Ramos (cell line): ENCODE results near the gene MFAP2.

Source experiments
- in situ Hi-C: fragments of 300-500 bp; cut with MboI; formaldehyde crosslinking; loops from one replicate; pipeline ENCODE4 v1.14.3; 2022; ENCODE audit warnings: low sequenced_read_pairs; ENCODE audit not compliant: unreplicated experiment

MFAP2 gene

DNA sequence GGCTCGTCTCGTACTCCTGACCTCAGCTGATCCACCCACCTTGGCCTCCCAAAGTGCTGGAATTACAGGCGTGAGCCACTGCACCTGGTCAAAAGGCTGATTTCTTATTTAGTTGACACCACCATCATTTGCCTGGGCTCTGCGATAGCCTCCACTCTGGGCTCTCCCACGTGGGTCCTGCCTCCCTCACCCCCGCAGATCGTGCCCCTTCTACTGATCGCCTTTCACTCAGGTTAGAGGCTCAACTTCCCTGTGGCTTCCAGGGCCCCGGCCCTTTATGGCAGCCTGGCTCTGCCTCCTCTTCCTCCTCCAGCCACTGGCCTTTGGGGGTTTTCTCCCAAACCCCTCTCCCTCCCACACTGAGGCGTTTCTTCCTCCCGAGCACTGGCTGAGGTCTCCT lies 2.5 kb upstream of the MFAP2 start:
- in situ Hi-C loops = no loop called here

DNA sequence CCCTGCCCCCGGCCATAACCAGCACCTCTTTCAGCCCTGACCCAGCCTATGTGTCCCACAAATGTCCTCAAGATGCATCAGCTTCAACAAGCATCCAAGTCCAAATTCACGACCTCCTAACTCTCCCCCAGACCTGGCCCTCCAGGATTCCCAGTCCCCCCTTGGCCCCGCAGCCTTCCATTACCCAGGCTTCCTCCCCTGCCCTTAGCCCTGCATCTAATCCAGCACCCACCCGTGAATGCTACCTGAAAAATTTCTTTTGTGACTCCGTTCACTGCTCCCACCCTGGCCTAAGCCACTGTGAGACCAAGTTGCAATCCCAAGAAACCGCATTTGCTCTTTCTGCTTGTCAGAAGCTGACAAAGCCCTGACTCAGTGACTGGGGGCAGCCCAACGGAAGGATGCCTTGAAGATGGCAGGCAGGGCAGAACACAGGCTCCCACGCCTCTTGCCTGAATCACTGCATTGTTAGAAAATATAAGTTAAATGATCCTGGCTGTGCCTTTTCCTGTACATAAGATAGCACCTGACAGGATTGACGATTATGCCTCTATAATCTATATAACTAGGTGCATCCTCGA lies 939 bp upstream of the MFAP2 start:
- in situ Hi-C loops = no loop called here

DNA sequence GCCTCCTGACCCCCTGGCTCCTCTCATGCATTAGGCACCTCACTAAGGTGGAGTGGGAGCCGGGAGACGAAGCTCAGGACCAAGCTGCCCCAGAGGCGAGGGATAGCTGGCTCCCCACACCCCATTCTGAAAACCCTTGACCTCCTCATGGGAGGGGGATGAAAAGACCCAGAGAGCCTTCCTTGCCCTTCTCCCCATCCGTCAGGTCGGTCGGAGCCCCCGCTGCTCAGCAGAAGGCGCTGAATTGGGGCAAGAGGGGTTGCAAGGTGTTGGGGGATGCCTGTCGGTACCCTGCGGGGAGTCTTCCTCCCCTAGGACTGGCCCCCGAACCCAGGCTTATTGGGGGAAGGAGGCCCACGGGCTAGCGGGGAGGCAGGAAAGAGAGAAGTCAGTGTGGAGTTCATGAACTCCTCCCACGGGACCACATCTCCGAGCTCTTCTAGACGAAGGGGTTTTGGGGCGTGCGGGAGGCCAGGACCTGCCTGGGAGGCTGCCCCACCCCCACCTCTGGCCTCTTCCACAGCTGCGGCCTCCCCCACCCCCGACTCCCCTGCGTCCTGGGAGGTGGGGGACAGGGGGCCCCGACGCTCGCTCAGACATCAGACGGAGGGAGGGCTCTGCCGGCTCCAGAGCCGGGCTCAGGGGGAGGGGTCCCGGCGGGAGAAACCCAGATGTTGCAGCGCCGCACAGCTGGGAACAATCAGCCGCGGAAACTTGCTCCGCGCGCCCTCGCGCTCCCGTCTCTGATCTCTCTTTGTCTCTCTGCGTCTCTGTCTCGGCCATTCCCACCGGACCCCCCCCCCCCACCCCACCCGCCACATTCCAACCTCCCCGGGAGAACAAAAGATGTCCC lies 719 bp downstream of the MFAP2 start:
- in situ Hi-C loops = no loop called here

DNA sequence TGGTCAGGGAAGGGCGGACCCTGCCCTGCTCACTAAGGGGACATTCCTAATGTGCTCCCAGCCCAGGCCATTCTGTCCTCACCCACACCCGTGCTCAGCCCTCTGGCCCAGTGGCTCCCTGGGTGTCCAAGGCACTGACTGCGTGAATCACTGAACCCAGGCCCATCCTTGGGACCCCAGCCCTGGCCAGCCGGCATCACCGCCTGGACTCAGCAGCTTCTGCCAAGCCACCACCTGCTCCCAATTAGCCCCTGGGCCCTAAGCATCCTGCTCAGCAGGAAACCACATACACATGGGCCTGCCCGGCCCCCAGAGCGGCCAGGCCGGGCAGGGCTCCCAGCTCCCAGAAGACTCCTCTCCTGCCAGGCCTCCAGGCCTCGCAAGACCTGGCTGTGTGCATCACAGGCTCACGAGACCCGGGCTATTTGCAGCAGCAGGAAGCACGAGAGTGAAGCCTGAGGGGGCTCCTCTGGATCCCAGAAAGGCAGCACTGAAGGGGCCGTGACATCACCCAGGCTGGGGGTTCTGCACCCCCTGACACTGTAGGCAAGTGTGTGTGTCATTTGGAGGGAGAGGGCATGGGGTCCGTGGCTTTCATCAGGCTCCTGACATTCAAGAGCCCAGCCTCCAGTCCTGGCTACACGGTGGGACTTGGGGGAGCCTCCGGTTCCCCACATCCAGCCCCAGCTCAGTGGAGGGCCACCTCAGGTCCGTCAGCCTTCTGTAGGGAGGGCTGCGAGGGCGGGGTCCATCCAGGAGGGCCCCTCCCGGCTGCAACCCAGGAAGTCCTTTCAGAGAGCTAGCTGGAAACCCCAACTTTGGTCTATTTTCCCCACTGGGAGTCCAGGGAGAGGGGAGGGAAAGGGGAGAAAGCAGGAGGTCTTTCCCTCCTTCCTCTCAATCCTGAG lies 1.6 kb downstream of the MFAP2 start:
- in situ Hi-C loops = no loop called here

DNA sequence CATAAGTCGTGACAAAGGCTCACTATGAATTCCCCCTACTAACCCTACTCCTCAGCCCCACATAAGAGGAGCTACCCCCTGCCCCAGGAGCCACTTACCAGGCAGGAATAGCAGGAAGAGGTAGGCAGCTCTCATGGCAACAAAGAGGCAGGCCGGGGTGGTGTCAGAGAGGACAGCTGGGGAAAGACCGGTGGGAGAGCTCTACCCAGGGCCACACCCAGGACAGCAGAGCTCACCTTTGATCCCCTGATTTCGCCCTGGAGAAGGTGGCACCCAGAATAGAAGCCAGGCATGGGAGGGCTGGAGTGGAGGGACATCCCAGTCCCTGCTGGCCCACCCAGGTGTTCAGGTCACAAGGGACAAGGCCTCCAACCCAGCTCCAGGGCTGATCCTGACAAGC lies 2.3 kb downstream of the MFAP2 start:
- in situ Hi-C loops = no loop called here

DNA sequence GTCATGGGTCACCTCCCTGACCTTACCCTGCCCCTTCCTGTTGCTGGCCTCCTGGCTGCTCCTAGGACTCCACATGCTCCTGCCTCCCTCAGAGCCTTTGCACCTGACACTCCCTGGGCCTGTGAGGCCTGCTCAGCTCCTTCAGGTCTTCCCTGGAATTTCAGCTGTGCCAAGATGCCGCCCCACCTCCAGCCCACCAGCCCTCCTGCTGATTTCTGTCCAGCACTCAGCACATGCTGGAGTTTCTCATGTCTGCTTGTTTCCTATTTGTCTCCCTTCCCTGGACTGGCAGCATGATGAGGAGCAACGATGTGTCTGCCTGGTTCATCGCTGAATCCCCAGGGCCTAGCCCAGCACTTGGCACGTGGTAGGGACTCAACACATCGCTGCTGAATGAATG lies 3.0 kb downstream of the MFAP2 start:
- in situ Hi-C loops = no loop called here

DNA sequence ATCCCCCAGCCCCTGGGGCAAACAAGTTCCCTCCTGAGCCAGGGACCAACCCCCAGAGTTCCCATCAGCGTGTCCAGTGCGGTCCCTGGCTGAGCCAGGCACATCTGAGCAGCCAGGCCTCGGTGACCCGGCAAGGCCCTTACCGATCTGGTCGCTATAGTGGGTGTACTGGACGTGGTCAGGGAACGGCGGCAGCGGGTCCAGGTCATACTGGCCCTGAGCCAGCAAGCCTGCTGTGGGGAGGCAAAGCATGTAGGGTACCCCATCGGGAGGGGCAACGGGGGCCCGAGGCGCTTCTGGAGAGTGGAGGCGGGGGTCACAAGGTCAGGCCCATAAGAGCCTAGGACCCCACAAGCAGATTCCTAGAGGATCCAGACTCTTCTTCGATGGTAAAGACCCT lies 3.5 kb downstream of the MFAP2 start:
- in situ Hi-C loops = no loop called here

DNA sequence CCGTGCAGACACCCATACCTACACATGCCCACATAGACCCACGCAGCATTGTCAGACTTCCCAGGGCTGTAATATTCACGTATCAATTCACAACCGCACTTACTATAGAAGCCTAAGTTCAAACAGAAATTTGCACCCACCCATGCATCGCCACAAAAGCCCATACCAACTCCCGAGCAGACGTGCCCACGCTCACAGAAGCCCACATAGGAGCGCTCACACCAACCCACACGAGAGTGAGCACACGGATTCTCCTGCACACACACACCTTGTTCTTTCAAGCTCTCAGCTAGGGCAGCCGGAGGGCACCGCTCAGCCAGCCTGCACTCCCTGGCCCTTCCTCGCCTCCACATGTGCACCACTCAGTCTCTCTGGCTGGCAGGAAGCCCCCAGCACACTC lies 4.6 kb downstream of the MFAP2 start:
- in situ Hi-C loops = no loop called here

DNA sequence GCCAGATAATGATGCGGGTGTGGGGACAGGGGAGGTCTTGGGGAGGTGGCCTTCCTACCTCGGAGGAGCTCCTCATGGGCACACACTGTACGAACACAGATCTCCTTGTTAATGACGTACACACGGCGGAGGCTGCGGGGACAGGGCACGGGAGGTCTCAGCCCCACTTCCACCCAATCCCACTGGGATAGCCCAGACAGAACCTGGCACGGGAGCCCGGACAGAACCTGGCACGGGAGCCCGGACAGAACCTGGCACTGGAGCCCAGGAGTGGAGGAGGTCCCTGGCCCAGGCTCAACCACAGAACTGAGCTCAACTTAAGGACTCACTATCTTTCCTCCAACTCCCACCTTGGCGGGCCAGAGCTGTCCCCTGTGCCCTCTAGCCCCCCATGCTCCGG lies 5.2 kb downstream of the MFAP2 start:
- in situ Hi-C loops = no loop called here

DNA sequence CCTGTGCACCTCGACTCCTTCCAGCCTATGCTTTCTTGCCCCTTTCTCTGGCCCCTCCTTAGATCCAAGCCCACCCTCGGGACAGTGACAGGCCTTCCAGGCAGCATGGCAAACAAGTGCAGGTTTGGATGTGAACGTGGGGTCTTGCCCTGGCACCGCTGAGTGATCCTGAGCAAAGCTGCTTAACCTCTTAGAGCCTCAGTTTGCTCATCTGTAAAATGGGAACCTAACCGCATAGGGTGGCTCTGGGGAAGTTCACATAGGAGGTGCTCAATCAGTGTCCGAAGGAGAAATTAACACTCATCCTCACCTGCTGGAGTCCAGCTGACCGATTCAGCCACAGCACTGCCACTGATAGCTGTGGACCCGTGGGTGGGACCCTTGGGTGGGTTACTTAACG lies 7.2 kb downstream of the MFAP2 start:
- in situ Hi-C loops = no loop called here

DNA sequence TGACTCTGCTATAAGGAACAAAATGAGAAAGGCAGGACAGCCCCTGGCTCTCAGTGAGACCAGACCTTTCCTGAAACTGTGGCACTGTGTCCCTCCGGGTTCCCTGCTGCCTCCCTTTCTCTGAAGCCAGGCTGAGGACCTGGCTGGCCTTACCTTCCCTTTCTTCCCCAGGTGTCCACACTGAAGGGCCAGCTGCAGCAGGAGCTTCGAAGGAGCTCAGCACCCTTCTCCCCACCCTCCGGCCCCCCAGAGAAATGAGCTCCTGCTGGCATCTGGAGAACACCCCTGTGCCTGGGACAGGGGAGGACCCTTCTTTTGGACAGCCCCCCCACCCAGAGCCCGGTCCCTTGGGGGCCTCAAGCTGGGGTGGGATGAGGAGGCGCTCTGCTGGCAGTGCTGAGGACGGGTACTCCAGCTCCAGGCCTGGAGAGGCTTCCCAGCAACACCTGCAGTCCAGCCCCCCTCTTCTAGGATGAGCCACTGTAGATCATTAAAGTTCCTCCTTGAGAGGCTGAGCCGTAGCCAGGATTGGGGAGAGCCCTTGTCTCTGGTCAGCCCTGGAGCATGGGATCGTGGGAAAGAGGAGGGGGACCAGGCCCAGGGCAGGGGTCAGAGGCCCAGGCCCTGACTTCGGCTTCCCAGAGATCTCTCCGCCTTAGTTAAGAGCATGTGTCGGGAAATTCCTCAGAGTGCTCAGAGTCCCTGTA lies 8.1 kb downstream of the MFAP2 start:
- in situ Hi-C loops = no loop called here

DNA sequence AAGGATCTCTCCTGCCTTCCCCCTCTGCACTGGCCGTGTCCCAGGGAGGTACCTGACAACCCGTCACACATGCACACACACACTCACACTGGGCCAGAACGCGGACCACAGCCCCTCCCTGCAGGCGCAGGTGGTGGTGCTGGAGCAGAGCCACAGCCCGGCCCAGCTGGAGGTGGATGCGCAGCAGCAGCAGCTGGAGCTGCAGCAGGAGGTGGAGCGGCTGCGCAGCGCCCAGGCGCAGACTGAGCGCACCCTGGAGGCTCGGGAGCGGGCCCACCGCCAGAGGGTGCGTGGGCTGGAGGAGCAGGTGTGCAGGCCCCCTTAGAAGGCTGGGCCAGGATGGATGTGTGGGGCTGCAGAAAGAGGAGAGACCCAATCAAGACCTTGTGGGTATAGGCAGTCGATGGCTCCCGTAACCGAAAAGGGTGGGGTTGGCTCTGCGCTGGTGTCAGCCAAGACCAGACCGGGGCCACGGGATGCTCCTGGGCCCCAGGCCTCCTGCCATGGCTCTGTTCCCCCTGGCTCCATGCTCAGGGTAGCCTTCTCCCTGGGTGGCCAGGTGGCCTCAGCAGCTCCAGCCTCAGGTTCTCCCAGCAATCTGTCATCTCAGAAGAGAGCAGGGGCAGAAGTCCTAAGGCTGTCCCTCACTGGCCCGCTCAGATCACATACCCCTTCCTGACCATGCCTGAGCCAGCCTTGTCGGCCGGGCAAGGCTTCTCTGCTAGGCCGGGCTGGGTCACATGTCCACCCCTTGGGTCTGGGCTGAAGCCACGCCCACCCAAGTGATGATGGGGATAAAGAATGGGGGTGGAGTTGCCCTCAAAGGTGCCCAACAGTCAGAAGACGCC lies 8.9 kb downstream of the MFAP2 start:
- in situ Hi-C loops = no loop called here

DNA sequence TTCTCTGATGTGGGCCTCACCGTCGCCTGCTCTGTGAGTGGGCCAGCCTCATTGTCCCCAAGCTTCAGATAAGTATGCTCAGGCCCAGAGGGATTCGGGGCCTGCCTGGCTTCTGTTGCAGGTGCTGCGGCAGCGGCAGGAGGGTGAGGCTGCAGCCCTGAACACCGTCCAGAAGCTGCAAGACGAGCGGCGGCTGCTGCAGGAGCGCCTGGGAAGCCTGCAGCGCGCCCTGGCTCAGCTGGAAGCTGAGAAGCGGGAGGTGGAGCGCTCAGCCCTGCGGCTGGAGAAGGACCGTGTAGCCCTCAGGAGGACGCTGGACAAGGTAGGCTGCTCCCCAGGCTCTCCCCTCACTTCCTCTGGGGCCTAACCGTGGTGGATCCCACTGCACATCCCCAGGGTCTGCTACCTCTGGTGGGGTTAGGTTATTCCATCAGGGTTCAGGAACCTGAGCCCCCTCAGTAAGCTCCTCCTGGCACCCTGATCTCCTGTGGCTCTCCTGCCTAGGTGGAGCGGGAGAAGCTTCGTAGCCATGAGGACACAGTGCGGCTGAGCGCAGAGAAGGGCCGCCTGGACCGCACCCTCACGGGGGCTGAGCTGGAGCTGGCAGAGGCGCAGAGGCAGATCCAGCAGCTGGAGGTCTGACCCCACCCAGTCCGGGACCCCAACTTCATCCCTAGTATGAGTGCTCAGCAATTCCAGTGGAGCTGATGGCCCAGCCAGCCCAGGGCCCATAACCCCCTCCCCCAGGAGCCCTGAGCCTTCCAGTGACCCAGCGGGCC lies 10.1 kb downstream of the MFAP2 start:
- in situ Hi-C loops = no loop called here

DNA sequence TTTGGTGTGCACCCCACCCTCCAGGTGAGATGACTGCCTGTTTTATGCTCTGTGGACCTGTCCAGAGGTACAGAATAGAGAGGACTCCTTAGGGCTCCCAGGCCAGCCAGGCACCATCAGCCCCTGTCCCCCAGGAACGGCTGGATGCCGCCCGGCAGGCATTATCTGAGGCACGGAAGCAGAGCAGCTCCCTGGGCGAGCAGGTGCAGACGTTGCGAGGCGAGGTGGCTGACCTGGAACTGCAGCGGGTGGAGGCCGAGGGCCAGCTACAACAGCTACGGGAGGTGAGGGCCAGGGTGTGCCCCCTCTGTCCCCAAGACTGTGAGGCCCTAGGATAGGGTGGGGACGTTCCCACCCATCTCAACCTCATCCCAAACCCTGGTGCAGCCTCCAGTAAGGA lies 10.8 kb downstream of the MFAP2 start:
- in situ Hi-C loops = no loop called here

DNA sequence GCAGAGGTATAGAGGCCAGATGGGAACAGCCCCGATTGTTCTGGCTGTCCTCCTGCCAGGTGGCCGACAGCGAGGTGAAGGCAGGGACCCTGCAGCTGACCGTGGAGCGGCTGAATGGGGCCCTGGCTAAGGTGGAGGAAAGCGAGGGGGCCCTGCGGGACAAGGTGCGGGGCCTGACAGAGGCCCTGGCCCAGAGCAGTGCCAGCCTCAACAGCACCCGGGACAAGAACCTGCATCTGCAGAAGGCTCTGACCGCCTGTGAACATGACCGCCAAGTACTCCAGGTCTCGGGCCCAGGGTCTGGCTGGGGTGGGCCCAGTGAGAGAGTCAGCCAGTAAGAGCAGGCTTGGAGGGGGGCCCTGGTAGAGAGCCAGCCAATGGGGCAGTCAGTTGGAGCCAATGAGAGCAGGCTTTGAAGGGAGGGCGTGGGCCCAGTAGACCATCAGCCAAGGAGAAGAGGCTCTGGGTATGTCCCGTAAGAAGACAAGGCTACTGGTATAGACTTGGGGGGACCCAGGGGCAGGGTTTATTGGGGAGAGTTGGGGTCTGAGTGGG lies 11.3 kb downstream of the MFAP2 start:
- in situ Hi-C loops = no loop called here

DNA sequence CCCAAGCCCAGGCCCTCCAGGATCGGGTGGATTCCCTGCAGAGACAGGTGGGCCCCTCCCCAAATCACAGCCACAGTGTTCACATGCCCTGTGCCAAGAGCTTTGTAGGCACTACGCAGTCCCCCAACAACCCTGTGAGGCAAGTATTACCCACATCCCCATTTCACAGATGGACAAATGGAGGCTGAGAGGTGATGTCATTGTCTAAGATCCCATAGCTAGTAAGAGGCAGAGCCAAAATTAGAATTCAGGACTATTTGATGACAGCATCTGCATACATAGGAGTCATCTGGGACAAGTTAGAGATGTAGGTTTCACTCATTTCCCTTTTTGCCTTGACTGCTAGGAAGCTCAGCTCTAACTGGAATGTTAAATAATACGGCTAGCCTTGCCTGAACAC lies 12.0 kb downstream of the MFAP2 start:
- in situ Hi-C loops = no loop called here

DNA sequence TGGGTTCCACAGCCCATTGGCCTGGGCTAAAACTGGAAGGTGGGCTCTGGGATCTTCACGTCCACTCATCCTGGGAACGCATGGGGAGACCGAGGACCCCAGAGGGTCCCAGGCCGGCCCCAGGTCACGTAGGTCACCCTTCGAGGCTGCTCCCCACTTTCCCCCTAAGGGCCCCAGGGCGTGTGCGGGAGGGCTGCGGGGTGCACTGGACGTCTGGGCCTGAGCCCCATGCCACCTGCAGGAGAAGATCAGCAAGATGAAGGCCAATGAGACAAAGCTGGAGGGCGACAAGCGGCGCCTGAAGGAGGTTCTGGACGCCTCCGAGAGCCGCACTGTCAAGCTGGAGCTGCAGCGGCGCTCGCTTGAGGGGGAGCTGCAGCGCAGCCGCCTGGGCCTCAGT lies 12.5 kb downstream of the MFAP2 start:
- in situ Hi-C loops = no loop called here

DNA sequence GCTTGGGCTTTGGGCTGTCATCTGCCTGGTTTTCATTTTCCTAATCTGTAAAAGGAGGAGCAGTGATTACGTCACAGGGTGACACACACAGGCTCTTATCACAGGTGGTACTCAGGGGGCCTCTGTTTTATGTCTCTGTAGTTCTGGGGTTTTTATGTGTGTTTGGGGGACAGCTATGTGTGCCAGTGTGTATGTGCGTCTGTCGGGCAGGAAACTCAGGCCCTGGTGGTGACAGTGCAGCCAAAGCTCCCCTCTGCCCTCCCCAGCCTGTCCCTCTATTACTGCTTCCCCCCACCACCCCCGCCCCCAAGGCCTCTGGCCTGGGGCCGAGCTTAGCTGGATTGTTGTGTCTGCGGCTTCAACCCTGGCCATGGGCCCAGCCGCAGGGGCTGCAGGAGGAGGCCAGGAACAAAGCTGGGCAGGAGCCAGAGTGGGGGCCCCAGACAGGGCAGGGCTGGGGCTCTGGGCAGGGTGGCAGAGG lies 13.3 kb downstream of the MFAP2 start:
- in situ Hi-C loops = no loop called here
